SHP77 (cell line): Measurements from ENCODE around the gene ITGB7.
A peak's percentile ranks its signal among the peaks of the same experiment; 100 is the strongest.
"Not testable (repeated sequence)": the region's sequence is repeated elsewhere in the genome, so short reads cannot be mapped to it uniquely, and the experiment has no call there.

Experiments
- DNase-seq, 2 experiments: peaks; one replicate each; lab custom pipeline; 2025; lab: John Stamatoyannopoulos, UW

The ITGB7 gene

DNA sequence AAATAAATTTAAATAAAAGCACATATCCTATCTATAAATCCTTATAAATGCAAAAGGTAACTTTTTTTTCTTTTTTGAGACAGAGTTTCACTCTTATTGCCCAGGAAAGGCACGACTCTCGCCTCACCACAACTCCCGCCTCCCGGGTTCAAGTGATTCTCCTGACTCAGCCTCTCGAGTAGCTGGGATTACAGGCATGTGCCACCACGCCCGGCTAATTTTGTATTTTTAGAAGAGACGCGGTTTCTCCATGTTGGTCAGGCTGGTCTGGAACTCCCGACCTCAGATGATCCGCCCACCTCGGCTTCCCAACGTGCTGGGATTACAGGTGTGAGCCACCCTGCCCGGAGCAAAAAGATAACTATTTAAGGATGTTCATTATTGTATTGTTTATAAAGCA lies 28.2 kb downstream of the ITGB7 start:
- DNase-seq: not testable (repeated sequence)

DNA sequence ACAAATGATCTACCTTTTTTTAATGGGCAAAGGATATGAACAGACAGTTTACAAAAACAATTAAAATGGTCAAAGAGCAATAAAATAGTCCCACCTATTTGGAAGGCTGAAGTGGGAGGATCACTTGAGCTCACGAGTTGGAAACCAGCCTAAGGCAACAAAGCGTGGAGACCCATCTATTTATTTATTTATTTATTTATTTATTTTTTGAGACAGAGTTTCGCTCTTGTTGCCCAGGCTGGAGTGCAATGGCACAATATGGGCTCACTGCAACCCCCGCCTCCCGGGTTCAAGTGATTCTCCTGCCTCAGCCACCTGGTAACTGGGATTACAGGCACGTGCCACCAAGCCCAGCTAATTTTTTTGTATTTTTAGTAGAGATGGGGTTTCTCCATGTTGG lies 29.6 kb downstream of the ITGB7 start:
- not testable (repeated sequence) for DNase-seq

DNA sequence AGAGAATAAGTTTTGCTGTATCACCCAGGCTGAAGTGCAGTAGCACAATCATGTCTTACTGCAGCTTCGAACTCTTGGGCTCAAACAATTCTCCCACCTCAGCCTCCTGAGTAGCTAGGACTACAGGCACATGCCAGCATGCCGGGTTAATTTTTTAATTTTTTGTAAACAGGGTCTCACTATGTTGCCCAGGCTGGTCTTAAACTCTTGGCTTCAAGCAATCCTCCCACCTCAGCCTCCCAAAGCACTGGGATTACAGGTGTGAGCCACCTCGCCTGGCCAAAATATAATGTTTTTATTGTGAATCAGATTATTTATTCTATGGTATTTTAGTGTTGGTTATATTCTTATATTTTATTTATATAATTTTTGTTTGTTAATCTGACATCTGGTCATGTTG lies 30.3 kb downstream of the ITGB7 start:
- no peak for DNase-seq

- peak; percentile 82 to 90 for DNase-seq
Measured at GRCh38 chr12:53174881-53175491, 32.1 kb downstream of the ITGB7 start.

- no peak for DNase-seq
Measured at GRCh38 chr12:53173085-53173715, 33.9 kb downstream of the ITGB7 start.

GRCh38 chr12:53172352-53172751 lies 34.7 kb downstream of the ITGB7 start:
- no peak for DNase-seq

DNA sequence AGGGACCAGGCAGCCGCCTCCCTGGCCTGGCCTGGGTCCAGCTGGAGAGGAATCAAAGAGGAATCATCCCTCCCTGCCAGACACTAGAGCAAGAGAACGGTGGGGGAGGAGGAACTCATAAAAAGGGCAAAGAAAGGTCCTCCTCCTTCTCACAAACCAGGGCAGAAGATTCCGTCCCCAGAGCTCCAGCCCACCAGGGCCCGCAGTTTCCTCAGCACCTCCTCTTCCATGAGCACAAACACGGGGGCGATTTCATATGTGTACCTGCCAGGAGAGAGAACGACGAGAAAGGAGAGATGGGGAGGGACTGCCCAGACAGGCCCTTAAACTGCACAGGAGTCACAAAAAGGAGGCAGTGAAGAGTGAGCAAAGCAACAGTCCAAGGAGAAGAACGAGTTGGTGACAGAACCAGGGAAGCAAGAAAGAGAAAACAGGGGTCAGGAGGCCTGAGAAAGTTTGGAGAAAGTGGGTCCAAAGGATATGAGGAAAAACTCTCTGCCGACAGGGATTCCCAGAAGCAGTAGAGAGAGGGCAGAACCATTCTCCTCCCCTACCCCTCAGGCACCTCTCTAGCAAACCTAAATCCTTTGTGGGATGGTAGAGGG lies 35.2 kb downstream of the ITGB7 start:
- DNase-seq: peak; percentile 5 to 17

DNA sequence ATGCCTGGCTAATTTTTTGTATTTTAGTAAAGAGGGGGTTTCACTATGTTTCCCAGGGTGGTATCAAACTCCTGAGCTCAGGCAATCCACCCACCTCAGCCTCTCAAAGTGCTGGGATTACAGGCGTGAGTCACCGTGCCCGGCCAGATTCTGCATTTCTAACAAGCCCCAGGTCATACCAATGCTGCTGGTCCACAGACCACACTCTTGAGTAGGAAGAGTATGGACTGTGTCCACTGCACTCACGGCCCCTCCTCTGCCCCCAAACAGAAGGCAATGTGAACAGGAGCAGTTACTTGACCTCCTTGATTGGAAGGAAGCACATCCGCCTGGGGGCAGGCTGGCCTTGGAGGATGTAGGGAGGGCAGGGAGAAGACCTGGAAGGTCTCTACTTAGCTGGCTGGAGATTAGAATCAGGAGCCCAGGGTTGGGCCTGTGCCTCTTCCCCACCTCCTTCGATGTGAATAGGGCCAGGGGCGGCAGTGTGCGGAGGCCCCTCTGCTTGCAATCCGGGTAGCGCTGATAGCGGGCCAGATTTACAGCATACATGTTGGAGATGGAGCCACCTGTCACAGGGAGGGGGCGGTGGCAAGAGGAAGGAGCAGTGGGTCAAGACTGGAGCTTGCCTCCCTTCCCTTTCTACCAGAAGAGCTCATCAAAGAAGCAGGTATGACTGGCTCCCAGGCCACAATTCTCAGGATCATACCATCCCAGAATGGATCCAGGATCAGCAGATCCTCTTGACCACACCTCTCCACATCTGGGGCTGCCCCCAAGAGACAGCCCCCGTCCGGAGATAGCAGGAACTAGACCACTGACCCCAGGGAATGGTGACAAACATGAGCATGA lies 36.0 kb downstream of the ITGB7 start:
- no peak for DNase-seq

- no peak for DNase-seq
Measured at GRCh38 chr12:53170215-53170614, 36.8 kb downstream of the ITGB7 start.

DNA sequence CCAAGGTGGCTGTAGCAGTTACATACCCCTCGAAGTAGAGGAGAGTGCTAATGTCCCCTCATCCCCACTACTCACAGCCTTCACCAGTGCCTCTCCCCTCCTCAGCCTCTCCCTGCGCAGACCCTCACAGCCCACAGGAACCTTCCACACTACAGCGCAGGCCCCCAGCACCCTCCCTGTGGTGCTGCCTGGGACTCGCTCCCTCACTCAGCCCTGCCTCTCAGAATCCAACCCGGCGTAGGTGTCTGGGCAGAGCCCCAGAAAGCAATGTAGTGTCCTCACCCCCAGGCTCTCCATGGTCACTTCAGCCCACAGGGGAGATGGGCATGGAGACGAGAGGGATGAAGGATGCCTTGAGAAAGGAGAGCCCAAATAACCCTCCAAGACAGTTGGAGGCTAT lies 37.4 kb downstream of the ITGB7 start:
- DNase-seq: no peak

DNA sequence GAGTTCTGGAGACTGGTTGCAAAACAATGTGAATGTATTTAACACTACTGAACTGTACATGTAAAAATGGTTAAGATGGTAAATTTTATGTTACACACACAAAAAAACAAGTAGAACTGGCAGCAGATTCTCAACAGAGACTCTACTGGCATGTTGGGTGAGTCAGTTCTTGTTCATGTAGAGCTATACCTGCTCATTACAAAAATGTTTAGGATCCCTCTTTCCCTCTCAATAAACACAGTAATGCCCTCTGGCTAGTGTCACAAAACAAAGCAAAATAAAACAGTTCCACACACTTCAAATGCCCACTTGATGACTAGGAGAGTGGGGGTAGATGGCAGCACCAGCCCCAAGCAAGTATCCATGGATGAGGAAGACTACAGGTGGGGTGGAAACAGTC lies 40.2 kb downstream of the ITGB7 start:
- DNase-seq: no peak

DNA sequence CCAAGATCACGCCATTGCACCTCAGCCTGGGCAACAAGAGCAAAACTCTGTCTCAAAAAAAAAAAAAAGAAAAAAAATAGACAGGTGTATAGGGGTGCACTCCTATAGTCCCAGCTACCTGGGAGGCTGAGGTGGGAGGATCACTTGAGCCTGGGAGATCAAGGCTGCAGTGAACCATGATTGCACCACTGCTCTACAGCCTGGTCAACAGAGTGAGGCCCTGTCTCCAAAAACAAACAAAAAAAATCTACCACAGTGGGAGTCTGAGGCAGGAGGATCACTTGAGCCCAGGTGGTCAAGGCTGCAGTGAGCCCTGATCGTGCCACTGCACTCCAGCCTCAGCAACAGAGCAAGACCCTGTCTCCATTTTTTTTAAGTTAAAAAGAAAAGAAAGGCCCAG lies 44.0 kb downstream of the ITGB7 start:
- not testable (repeated sequence) for DNase-seq

DNA sequence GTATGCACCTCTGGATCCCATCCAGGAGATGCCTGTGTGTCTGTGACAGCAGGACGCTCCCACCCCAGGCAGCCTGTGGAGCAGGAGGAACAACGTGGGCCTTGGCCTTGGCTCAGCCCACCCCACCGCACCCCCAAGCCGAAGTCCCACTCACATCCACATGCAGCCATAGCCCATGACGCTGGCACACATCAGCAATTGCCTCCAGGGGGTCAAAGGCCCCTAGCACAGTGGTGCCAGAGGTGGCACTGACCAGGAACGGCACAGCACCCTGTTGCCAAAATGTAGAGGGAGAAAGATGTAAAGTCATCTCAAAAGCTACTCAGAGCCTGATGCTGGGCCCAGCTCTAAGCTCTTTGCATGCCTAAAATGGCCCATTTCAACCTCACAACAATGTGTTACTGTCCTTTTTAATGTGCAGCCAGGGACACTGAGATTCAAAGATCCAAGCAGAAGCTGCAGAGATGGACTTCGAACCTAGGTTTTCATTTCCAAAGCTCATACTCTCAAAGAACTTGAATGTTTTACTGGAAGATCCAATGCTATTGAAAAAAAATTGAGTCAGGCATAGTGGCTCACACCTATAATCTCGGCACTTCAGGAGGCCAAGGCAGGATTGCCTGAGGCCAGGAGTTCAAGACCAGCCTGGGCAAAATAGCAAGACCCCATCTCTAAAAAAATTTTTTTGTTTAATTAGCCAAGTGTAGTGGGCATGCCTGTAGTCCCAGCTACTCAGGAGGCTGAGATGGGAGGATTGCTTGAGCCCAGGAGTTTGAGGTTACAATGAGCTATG lies 45.7 kb downstream of the ITGB7 start:
- no peak for DNase-seq

DNA sequence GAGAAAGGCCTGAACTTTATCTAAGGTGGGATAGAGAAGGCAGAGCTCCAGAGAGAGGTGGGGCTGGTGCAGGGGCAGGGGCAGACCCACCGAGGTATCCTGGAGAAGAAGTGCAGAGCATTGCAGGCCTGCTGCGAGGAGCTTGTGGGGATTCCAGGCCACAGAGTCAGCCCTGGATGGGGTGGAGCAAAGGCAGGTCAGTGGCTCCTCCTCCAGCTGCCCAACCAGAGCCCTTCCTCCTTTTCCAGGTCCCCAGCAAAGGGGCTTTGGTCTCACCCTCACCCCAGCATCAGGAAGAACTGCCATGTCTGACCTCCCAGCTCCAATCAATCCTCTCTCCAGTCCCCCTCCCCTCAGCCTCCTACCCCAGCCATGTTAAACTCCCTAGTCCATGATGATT lies 46.4 kb downstream of the ITGB7 start:
- DNase-seq: no peak

DNA sequence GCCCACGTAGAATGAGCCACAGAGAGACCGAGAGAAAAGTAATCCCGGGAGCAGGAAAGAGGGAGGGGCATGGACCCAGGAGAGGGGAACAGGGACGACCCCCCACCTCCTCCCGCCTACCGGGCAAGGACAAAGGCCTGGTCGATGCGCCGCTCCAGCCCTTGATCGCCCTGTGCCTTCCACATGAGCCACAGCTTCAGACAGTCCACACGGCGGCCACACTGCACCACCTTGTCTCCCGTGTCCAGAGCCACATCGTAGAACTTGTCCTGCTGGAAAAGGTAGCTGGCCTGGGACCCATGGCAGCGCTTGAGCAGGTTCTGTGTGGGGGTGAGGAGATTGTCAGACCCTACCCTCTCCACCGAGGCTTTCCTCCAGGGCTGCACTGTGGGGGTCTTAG lies 47.1 kb downstream of the ITGB7 start:
- DNase-seq: no peak

DNA sequence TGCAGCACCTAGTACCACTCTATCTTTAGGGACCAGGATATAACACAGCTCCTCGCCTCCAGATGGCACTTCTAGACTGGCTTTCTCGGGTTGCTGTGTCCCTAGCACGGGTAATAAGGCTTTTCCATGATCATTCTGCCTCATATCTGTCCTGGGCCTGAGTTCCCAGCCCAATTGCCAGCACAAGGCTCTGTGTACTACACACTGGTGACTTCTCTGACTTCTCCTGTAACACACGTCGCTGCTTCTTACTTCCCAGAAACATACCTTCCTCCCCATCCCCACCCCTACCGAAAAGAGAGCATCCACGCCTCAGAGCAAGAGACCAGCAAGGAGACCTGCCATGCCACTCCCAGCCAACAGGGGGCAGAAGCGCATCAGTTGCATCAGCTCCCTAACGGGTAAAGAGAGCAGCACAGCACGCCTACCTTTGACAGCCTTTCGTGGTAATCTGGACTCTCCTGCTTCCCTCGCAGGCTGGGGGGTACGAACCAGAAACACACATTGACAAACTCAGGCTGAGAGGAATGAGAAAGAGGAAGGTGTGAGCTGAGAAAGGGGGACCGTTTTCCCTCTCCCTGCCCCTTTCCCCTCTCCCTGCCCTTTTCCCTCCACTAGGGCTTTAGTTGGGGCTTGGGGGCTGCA lies 47.7 kb downstream of the ITGB7 start:
- peak; percentile 67 to 76 for DNase-seq

GRCh38 chr12:53152390-53152789 lies 54.7 kb downstream of the ITGB7 start:
- no peak for DNase-seq

DNA sequence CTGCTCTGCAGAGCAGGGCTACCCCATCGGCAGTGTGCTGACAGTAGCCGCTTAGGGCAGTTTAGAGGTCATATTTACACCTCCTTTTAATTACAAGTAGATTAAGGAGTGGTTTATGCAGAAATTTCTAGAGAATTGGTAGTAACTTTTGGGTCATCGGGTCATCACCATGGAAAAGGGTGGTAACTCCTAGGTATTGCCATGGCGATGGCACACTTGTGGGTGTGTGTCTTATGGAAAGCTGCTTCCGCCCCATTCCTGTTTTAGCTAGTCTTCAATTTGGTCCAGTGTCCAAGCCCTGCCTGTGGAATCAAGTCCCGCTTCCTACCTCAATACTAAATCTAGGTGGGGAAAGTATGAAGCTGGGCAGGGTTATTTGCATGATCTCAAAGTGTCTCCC lies 56.0 kb downstream of the ITGB7 start:
- DNase-seq: no peak

- DNase-seq: no peak
Measured at GRCh38 chr12:53147653-53148052, 59.4 kb downstream of the ITGB7 start.

DNA sequence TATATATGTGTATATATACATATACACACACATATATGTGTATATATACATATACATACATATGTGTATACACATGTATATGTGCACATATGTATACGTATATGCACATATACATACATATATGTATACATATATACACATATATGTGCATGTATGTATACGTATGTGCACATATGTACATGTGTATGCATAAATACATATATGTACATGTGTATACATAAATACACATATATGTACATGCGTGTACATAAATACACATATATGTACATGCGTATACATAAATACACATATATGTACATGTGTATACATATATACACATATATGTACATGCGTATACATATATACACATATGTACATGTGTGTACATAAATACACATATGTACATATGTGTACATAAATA lies 59.9 kb downstream of the ITGB7 start:
- no peak for DNase-seq
